Inflammatory macrophage treated with lipopolysaccharide for 4 hours (primary cell): Measurements from ENCODE around the gene SLA2.
A peak's percentile ranks its signal among the peaks of the same experiment; 100 is the strongest.
"Not testable (repeated sequence)": the region's sequence is repeated elsewhere in the genome, so short reads cannot be mapped to it uniquely, and the experiment has no call there.

Experiments
- DNase-seq: peaks from one replicate; pipeline ENCODE4 v3.0.0-alpha.2; 2020

The SLA2 gene, protein sequence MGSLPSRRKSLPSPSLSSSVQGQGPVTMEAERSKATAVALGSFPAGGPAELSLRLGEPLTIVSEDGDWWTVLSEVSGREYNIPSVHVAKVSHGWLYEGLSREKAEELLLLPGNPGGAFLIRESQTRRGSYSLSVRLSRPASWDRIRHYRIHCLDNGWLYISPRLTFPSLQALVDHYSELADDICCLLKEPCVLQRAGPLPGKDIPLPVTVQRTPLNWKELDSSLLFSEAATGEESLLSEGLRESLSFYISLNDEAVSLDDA

DNA sequence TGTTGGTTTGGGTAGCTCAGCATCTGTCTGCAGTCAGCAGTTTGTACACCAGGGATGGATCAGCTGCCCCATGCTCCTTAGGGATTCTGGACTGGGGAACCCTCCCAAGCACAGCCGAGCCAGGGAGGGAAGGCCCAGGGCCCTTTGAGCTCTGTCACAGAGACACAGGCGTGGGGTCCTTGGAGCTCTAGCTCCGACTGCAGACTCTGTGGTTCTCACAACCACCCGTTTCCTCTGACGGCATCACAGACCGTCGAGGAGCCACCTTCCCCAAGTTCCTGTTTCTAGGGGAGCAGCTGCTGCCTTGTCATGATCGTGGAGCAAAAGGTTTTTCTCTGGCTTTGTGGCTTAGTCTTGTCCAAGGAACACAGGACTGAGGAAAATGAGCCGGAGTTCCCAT, at the start of gene SLA2:
TSS of gene SLA2 (minus strand) at position 199 of the 400 bp plus-strand sequence. CDS start 4,861 bp downstream, outside the sequence.
- DNase-seq, result peak; percentile 79

DNA sequence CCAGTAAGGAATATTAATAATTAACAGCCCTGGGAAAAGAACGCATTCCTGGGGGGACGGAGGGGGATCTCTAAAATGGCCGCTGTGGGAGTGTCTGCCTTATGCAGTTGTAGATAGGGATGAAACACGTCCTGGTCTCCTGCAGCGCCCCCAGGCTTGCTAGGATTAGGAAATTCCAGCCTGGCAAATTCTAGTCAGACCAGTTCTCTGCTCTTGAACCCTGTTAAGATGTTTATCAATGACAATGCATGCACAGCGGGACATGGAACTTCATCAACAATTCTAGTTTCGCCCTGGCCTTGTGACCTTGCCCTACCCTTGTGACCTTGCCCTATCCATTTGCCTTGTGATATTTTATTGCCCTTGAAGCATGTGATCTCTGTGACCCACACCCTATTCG, 49.5 kb upstream of the SLA2 start:
- not testable (repeated sequence) for DNase-seq

DNA sequence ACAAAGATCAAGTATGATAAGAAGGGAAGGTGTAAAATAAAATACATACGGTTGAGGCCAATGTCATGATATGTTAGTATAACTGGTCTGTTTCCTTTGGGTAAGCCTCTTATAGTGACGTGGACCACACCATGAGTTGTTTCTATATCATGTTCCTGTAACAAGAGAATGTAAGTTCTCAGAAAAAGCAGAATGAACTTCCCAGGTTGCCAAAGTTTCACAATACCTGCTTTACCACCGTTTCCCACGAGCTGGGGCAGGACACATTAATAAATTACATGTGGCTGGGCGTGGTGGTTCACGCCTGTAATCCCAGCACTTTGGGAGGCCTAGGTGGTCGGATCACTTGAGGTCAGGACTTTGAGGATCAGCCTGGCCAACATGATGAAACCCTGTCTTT, 42.6 kb upstream of the SLA2 start:
- no peak for DNase-seq

DNA sequence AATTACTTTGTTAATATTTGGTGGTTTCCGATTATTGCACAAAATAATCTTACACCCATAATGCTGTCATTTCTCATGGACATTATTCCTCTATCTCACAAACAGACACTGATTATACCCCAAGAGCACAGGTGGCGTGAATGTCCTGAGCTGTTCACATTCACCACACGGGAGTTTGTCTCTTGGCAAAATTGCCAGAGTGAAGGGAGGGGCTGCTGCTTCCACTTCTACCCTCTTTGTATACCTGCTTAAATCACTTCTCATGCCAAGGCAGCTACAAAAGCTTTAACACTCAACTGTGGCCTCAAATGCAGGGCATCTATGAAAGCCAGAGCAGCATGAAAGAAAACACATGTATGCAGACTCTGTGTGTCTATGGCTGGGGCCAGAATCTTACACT, 41.9 kb upstream of the SLA2 start:
- no peak for DNase-seq

DNA sequence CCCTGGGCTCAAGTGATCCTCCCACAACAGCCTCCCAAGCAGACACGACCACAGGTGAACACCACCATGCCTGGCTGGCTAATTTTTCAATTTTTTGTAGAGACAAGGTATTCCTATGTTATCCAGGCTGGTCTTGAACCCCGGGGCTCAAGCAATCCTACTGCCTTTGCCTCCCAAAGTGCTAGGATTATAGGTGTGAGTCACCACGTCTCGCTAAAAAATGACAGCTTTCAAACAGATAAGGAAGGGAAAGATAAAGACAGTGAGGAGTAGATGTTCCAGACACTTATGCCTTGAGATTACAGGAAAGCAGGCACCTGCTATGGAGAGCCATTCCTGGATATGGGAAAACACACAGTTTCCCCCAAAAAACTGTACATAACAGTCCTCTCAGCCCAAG, 40.9 kb upstream of the SLA2 start:
- no peak for DNase-seq

DNA sequence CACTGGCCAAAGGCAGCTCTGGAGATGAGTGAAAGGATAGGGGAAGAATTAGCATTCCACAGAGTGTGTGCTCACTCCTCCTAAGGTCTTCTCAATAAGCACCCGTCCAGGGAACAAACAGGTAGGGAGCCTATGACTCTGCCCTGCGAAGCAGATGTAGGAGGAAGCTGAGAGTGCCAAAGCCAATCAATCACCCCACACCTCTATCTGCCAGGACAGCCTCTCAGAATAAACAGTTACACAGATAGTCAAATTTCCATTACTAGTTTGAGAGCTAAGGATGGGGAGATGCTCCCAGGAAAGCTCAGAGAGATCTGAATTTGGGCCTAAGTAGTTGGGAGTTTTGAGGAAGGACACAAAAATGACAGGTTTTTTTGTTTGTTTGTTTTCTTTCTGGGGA, 40.5 kb upstream of the SLA2 start:
- DNase-seq, result no peak

DNA sequence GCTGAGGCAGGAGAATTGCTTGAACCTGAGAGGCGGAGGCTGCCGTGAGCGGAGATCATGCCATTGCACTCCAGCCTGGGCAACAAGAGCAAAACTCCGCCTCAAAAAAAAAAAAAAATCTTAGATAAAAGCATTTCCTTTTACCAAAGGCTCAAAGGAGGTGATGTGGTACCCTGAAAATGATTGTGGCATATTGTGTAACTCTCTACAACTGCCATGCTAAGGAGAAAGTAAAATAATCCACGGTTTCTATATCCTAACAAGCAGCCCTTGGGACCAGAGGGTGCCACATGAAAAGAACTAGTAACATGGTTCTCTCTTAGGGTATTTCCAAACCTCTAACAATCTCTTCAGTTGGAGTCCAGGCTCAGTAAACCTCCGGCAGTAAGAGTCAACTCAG, 38.8 kb upstream of the SLA2 start:
- DNase-seq, result no peak

DNA sequence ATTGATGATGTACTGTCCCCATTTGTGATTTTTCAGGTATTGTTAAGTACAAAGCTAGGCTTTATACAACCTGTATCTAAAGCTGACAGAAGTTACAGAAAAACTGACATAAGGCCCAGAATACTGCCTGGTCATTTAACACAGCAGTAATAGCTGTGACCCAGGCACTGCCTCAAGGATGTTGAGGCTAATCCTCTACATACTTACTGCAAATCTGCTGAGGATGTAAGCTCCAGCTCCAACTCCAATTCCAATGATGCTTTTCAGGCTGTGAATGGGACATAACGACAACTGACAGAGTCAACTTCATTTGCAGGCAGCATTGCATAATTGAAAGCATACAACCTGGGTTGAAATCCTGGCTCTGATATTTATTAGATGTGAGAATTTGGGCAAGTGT, 36.3 kb upstream of the SLA2 start:
- DNase-seq, result no peak

DNA sequence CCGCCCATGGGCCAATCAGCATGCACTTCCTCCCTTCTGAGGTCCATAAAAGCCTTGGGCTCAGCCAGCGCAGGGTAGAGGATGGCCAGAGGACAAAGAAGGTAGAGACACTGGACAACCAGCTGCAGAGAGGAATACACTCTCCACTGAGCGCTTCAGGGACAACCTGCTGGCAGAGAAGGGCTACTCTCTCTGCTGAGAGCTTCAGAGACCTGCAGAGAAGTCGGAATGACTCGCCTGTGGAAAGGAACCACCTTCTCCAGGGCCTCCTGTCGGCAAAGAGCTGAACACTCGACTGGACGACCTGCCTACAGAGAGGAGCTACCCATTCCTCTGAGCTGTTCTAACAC, 31.4 kb upstream of the SLA2 start:
- DNase-seq, result no peak

DNA sequence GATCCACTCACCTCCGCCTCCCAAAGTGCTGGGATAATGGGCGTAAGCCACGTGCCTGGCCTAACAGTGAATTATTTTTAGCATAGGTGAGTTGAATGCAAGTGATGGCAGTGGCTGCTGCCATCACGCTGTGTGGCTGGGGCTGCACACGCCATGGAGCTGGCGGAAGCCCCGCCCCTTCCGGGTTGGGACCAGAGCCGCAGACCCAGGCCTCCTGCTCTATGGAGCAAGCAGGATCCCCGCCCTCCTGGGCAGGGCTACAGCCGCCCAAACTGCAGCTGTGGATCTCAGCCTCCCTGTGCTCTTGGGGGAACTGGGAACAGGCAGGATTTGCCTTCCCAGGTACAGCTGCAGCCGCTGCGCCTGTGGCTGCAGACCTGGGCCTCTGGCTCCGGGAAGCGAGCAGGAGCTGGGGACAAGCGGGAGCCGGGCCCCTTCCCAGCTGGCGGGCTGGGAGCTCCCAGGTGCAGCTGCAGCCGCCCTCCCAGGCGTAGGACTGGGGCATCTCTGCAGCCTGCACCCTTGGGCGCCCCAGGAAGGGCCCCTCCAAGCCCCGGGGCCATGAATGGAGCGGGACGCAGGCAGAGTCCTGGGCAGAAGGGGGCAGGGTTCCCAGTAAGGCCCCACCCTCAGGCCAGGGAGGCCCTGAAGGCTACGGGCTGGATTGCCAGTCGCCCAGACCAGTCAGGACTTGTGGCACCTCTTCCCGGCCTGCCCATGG, 30.9 kb upstream of the SLA2 start:
- DNase-seq, result no peak

DNA sequence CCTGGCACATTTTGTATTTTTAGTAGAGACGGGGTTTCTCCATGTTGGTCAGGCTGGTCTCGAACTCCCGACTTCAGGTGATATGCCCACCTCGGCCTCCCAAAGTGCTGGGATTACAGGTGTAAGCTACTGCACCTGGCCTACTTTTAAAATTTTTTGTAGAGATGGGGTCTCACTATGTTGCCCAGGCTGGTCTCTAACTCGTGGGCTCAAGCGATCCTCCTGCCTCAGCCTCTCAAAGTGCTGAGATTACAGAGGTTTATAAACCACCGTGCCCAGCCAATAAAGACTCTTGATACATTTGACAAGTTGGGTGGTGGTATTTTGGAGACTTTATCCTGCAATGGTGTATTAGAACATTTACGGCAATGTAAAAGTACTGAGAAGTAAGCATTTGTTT, 29.5 kb upstream of the SLA2 start:
- not testable (repeated sequence) for DNase-seq

DNA sequence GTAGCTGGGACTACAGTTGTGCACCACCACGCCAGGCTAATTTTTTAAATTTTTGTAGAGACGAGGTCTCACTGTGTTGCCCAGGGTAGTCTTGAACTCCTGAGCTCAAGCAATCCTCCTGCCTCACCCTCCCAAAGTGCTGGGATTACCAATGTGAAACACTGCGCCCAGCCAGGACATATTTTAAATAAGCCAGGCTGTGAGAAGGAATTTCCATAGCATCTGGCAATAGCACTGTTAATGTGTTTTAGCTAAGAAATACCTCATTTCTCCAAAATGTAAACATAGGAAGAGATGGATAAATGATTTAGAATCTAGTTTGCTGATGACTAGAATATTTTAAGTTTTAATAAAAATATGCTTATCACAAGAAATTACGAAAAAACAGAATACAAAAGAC, 27.0 kb upstream of the SLA2 start:
- DNase-seq, result no peak

DNA sequence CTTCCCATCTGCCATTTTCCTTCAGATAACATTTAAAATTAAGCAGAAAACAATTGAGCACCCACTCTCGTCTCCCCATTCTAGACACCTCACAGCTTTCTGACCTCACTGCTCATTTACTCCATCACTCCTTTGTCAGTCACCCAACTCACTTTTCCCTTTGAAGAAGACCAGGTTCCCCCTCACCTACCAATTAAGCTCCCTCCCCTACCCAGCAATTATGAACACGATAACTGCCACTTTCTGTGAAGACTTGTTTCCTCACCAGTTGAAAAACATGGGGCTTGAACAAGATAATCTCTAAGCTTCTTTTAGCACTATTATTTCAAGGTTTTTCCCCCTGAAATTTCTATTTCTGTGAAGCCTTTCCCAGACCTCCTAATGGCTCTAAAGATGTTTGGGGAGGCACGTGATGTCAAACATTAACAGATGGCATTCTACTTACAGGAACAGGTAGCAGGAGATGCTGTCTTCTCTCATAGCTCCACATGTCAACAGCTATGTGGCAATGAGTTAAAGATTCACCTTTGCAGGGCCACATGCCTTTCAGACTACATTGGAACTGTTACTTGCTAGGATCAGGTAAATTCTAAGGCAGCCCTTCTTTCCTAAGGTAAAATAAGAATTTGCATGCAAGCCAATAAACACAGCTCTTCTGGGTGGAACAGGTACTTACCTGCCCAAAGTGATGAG, 24.8 kb upstream of the SLA2 start:
- no peak for DNase-seq

DNA sequence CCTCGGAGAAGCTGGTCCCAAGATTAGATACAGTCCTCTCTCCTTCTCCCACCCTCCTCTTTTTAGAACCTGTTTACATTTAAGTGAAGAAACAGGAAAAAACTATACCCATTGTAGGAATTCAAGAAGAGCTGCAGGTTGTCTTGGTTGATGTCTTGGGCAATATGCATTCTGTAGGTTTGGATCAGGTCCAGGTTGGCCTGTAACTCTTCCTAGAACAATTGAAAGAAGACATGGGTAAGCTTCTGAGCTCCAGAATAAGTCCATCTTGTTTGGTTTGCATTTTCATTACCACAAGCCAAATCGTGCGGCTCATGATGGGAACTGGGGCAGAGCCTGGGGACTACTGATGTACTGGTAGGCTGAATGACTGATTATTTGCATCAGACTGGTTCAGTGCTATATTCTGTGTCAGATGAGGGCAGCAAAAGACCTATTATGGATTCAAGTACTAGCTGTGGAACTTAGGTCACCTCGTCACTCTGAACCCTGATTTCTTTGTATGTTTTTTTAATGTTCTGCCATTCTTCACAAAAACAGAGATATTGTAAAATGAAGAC, 20.3 kb upstream of the SLA2 start:
- peak; percentile 5 for DNase-seq

DNA sequence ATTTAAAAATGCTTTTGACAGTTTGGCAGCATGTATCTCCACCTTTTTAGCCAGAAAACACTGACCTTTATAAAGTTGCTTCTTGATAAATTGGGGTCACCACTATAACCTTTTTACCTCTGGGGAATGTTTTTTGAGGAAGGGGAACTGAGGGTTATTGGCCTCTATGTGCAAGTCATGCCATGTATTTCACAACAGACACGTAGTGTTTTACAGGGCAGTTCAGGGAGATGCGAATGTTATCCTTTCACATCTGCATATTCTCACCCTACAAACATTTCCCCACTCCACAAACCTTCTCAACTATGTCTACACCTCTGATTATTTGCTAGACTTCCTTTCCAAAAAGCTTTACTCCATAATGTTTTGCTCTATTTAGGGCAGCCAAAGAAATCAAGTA, 17.0 kb upstream of the SLA2 start:
- peak; percentile 45 for DNase-seq

DNA sequence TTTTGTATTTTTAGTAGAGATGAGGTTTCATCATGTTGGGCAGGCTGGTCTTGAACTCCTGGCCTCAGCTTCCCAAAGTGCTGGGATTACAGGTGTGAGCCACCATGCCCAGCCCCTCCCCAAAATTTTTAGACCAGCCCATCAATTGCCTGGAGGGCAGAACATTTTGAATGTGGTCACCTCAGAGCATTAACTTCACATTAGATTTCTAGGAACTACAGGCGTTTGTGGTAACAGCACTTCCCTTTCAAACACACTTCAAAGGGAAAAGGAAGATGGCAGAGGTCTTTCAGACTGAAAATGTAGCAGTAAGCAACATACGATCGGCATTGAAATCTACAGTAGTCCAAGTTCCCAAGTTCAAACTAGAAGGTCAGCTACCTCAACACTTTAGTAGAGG, 12.3 kb upstream of the SLA2 start:
- no peak for DNase-seq

DNA sequence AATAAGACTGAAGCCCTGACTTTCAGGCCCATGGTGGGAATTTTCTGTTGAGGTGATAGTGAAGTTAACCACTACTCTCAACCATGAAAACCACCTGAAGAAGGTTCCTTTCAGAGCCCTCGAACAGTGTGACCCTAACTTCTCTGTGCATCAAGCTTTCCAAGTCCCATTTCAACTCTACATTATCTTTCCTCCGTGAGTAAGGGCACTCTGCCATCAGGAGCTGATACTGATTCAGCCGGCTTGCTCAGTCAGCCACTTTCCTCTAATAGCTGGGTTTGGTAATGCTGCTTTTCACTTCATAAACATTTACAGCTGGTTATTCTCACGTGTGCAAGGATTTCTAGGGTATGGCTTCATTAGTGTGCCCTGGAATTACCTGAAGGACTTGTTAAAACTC, 10.7 kb upstream of the SLA2 start:
- no peak for DNase-seq

DNA sequence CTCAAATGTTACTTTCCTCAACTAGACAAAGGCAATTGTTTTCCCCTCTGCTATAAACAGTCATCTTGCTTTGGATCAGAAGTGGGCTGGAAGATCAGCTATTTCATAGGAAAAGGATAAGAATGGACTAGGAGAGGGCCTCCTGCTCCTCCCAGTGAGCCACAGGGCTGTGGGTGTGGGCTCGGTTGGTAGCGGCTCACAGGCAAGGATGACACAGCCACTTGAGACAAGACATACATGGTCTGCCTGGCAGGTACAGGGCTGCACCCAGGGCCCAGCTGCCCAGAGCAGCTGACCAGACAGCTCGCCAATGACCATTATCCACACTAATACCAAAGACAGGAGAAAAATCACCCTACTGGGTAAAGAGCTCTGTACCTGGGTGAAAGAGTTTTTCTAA, 9.0 kb upstream of the SLA2 start:
- DNase-seq, result no peak

DNA sequence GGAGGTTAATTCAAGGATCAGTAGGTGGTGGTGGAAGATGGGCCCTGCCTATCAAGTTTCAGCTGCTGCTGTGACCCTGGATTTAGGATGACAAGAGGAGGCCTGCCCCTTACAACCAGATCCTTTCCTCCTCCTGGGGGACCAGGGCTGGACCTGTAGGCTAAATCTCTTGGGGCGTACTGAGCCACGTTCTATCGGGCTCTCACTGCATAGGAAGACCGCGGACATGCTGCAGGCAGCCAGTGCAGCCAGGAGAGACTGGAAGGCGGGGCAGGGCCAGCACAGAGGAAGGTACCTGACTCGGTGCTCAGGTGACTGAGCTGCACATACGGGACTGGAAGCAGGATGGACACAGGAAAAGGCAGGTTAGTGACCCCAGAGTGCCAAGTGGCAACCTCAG, 8.5 kb upstream of the SLA2 start:
- DNase-seq, result no peak

DNA sequence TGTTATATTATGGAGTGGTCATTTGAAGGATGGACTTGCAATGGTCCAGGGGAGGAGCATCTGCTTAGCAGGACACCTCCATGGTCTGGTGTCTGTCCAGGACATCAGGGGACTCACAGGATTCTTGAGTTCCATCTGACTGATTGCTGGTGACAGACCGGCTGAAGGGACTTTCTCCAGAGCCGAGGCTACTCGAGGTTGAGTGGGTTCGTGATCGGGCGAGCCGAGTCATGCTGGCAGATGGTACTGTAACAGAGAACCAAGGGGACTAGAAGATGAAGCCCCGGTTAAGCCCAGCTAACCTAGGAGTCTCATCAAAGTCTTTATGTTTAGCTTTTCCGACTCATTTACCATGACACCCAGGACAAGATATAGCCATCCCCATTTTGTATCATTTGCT, 7.5 kb upstream of the SLA2 start:
- DNase-seq, result no peak

DNA sequence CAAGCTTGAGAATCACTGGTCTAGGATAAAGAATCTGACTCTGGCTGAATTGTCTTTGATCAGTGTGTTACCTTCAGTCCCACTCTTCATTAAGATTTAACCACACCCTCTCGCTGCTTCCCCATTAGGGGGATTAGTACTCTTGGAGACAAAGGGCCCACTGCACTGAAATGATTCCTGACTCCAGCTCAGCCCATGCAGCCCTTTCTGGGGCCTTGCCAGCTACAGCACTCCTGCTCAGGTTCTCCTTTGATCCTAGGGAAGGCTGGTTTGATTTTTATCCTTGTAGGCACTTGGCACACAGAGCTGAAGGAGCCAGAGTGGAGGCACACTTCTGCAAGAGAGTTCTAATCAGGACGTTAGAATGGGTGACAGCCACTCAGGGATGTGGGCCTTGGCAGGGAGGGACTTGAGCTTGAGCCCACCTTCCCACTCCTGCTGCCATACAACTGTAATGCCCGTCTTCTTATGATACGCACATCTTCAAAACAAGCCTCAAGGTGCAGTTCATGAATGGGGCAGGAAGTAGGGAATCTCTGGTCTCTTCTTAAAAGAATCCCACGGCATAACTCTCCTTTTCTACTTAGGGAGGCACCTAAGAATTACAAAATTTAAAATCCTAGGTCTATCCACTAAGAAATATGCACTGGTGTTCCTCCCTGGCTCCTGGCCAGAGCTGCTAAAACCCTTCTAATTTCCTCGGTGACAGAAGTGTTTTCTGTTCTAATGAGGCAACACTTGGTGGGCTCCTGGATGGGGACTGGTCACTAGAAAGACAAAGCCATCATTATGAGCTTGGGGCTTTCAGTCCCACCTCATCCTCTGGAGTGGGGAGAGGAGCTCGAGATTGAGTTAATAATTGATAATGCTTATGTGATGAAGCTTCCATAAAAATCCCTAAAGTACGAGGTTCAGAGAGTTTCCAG, 1.5 kb upstream of the SLA2 start:
- no peak for DNase-seq

DNA sequence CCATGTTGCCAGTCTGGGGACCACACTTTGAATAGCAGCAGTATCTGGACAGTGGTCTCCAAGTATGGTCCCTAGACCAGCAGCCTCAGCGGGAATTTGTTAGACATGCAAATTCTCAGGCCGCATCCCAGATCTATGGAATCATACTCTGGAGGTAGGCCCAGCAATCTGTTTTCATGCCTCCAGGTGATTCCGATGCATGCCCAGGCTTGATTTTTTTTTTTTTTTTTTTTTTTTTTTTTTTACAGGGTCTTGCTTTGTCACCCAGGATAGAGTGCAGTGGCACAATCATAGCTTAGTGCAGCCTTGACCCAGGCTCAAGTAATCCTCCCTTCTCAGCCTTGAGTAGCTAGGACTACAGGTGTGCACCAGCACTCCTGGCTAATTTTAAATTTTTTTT, 682 bp upstream of the SLA2 start:
- DNase-seq, result no peak

DNA sequence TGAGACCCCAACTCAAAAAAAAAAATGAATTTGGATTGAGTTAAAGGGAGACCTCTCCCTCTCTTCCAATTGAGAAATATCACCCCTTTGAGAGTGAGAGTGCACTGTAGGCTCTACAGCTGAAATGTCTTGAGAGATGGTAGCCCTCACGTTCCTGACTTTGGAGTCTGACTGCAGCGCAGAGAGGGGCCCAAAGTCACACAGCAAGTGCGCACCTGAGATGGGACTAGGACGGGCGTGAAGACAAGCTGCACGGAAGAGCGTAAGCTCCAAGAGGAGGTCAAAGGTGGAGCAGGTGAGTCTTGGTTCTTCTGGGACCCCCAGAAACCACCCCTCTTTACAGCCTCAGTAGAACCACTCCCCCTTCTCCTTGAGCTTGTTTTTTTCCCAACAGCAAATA, 643 bp downstream of the SLA2 start:
- no peak for DNase-seq
